B cell (primary cell): ENCODE results near the gene TRIAP1. TPM values are rescaled to one million over a fixed set of nuclear protein-coding genes. Genes with fewer than 3 reads are reported as not detected.

ENCODE experiments used
- ATAC-seq: fragments of 200-7000 bp; cut with Tn5 transposase; one replicate; pipeline ENCODE4 v1.10.0; 2021; ENCODE audit warnings: low read depth, mild to moderate bottlenecking, moderate number of reproducible peaks, moderate library complexity
- CTCF ChIA-PET: fragments of 350-600 bp; sonication (Branson Sonifier 250); formaldehyde crosslinking; loops from one replicate; lab custom pipeline; 2021; ENCODE audit warnings: antibody characterized with exemption, inconsistent platforms; lab: Charles Lee
- POLR2A ChIA-PET: fragments of 350-600 bp; sonication (Branson Sonifier 250); formaldehyde crosslinking; loops from one replicate; lab custom pipeline; 2021; ENCODE audit warnings: antibody characterized with exemption; lab: Charles Lee
- DNase-seq: peaks from one replicate; pipeline ENCODE4 v3.0.0; 2013
- H2AFZ ChIP-seq: 2 replicates; pipeline ENCODE4 v1.6.1; 2012; ENCODE audit warnings: mild to moderate bottlenecking, low read depth, low read length; ENCODE audit not compliant: insufficient read depth, poor library complexity, severe bottlenecking
- H3K27ac ChIP-seq, 2 donors: 1 replicate in 1 of 2; 2 replicates in 1 of 2; pipeline ENCODE4 v1.5.1; 2012 to 2013; ENCODE audit warnings: low read length in 2 of 2, mild to moderate bottlenecking in 2 of 2, moderate library complexity in 1 of 2
- H3K27me3 ChIP-seq, 4 experiments: fragments of 200-600 bp in 1 of 4; sonication (generic) in 1 of 4; replicated peaks in 1 of 4; 1 replicate in 2 of 4; 2 replicates in 2 of 4; pipeline versions ENCODE4 v1.6.1 to v1.7.0; 2013 to 2016; ENCODE audit warnings: low read length in 3 of 4, mild to moderate bottlenecking in 2 of 4, mixed read lengths in 1 of 4, moderate library complexity in 1 of 4; ENCODE audit not compliant: insufficient read depth in 4 of 4, control insufficient read depth in 3 of 4; ENCODE audit errors: control extremely low read depth in 1 of 4
- H3K36me3 ChIP-seq, 2 experiments: replicated peaks in 1 of 2; 1 replicate in 1 of 2; 2 replicates in 1 of 2; pipeline versions ENCODE4 v1.6.1 to v1.7.1; 2013; ENCODE audit warnings: low read length in 1 of 2; ENCODE audit not compliant: insufficient read depth in 2 of 2, control insufficient read depth in 1 of 2; ENCODE audit errors: control extremely low read depth in 1 of 2, extremely low read depth in 1 of 2
- H3K4me1 ChIP-seq, 2 donors: fragments of 200-600 bp in 1 of 2; sonication (generic) in 1 of 2; 1 replicate in 1 of 2; 2 replicates in 1 of 2; pipeline versions ENCODE4 v1.5.1 to v1.6.1; 2013 to 2017; ENCODE audit warnings: low read length in 2 of 2; ENCODE audit not compliant: control insufficient read depth in 2 of 2, insufficient read depth in 2 of 2
- H3K4me2 ChIP-seq: replicated peaks from 2 replicates; pipeline ENCODE3; 2012; ENCODE audit warnings: mild to moderate bottlenecking, low read depth, low read length; ENCODE audit not compliant: poor library complexity, severe bottlenecking
- H3K4me3 ChIP-seq, 5 experiments: fragments of 200-600 bp in 1 of 5; sonication (generic) in 1 of 5; 1 replicate in 3 of 5; 2 replicates in 2 of 5; pipeline versions ENCODE4 v1.5.1 to v1.7.0; 2011 to 2016; ENCODE audit warnings: low read length in 4 of 5, mild to moderate bottlenecking in 4 of 5, low read depth in 2 of 5, control low read depth in 1 of 5, moderate library complexity in 1 of 5; ENCODE audit not compliant: insufficient read depth in 1 of 5; ENCODE audit errors: control extremely low read depth in 1 of 5, extremely low read depth in 1 of 5
- H3K79me2 ChIP-seq: fragments of 200-600 bp; sonication (generic); one replicate; pipeline ENCODE4 v1.6.0; 2016; ENCODE audit warnings: low read length; ENCODE audit not compliant: control insufficient read depth, insufficient read depth
- H3K9ac ChIP-seq: fragments of 200-600 bp; sonication (generic); 2 replicates; pipeline ENCODE4 v1.6.1; 2017; ENCODE audit warnings: mild to moderate bottlenecking, low read length, moderate library complexity
- H3K9me3 ChIP-seq, 3 donors: one replicate each; pipeline versions ENCODE4 v1.6.1 to v1.7.1; 2013; ENCODE audit warnings: low read length in 2 of 3; ENCODE audit not compliant: control insufficient read depth in 2 of 3, insufficient read depth in 1 of 3; ENCODE audit errors: control extremely low read depth in 1 of 3
- H4K20me1 ChIP-seq: 2 replicates; pipeline ENCODE4 v1.6.0; 2012; ENCODE audit warnings: mild to moderate bottlenecking, low read length; ENCODE audit not compliant: insufficient read depth, control insufficient read depth, poor library complexity, severe bottlenecking
- H3K27ac Mint-ChIP-seq: one replicate; pipeline ENCODE4 v1.8.0; 2021; ENCODE audit warnings: mixed read lengths
- H3K27me3 Mint-ChIP-seq: one replicate; pipeline ENCODE4 v1.8.0; 2021; ENCODE audit warnings: mixed read lengths
- H3K4me1 Mint-ChIP-seq: one replicate; pipeline ENCODE4 v1.8.0; 2021; ENCODE audit warnings: mixed read lengths
- H3K4me3 Mint-ChIP-seq: one replicate; pipeline ENCODE4 v1.8.0; 2021; ENCODE audit warnings: mixed read lengths
- H3K9me3 Mint-ChIP-seq: one replicate; pipeline ENCODE4 v1.8.0; 2022; ENCODE audit warnings: mixed read lengths; ENCODE audit not compliant: insufficient read depth
- CTCF ChIP-seq: fragments of 200-600 bp; IDR thresholded peaks from one replicate; pipeline ENCODE4 v1.8.0; 2022; ENCODE audit warnings: antibody characterized with exemption, mild to moderate bottlenecking
- EZH2 ChIP-seq: IDR thresholded peaks from 2 replicates; pipeline ENCODE4 v1.6.1; 2012; ENCODE audit warnings: borderline replicate concordance, low read depth, mild to moderate bottlenecking, moderate library complexity, low read length; ENCODE audit not compliant: insufficient read depth, poor library complexity, severe bottlenecking
- WGBS: methylation state at CpG from one replicate; pipeline ENCODE4 v1.1.5; 2013; ENCODE audit warnings: missing lambda C conversion rate; ENCODE audit not compliant: insufficient coverage; 5-methylcytosine and 5-hydroxymethylcytosine counted together
- intact Hi-C: fragments of 100-400 bp; cut with micrococcal nuclease; formaldehyde crosslinking; loops from one replicate; pipeline ENCODE4 v1.10.0; 2022
- polyA plus RNA-seq: library from polyadenylated mRNA; depleted of rRNA; stranded (reverse); fragments of >200 nt; gene quantifications from 2 replicates; pipeline ENCODE4 v1.2.3, GENCODE V29; 2012
- total RNA-seq, 2 donors: library from RNA; stranded (reverse); fragments of 120-200 nt in 1 of 2; gene quantifications; 1 replicate in 1 of 2; 2 replicates in 1 of 2; pipeline versions ENCODE4 v1.2.3 to v1.2.4, GENCODE V29; 2013 to 2022

TRIAP1 gene
- total and polyA plus RNA-seq, 2 donors (not counting 1 experiment from before 2014, with no cell fraction given) = 13.8 to 19.6 TPM

DNA sequence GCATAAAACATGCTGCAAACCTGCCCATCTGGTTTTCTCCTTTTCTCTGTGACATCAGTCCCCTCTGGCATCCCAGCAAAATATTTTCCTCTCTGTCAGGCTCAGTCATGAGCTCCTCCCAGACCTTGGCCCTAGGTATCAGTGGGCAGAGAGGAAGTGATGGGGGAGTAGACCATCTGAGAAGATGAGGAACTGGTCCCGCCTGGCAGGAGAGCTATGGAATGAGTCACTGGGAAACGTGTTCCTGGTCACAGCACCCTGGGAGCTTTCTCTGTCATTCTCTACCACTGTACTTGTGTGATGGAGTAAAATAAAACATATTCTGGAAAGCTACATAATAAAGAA, 28.4 kb upstream of the TRIAP1 start:
- Histone ChIP-seq H3K27ac (no peak overlapping the region), H3K9ac (no peak overlapping the region), H4K20me1 (no peaks in the 10 kb centered on the region), H3K27me3 (no peaks in the 10 kb centered on the region), H2AFZ (no peak overlapping the region), H3K4me2 (no peak overlapping the region), H3K4me1 (peaks cover 5 to 8% of the 10 kb centered on the region in 2 donors), H3K9me3 (no peaks in the 10 kb centered on the region), H3K79me2 (peaks cover 22% of the 10 kb centered on the region), H3K36me3 (no peaks in the 10 kb centered on the region), H3K4me3 (no peak overlapping the region)
- no peak for DNase-seq
- CTCF ChIA-PET = interaction anchor here (1.0 to 1.2 kb wide), 2 partner anchors 28 to 45 kb away, joined by 3 to 4 read pairs; no protein-coding TSS in a partner anchor
- TF ChIP-seq EZH2 (no peak), CTCF (no peak)
- H3K4me3 Mint-ChIP-seq = no peak overlapping the region
- WGBS = no CpG with 5 or more reads among the region's 2 CpGs
- intact Hi-C loops = no loop called here
- no peaks in the 10 kb centered on the region for H3K27me3 Mint-ChIP-seq
- no peak overlapping the region for H3K27ac Mint-ChIP-seq
- H3K9me3 Mint-ChIP-seq = no peaks in the 10 kb centered on the region
- peaks cover 7% of the 10 kb centered on the region for H3K4me1 Mint-ChIP-seq
- POLR2A ChIA-PET = no interaction called here
- ATAC-seq = no peak

DNA sequence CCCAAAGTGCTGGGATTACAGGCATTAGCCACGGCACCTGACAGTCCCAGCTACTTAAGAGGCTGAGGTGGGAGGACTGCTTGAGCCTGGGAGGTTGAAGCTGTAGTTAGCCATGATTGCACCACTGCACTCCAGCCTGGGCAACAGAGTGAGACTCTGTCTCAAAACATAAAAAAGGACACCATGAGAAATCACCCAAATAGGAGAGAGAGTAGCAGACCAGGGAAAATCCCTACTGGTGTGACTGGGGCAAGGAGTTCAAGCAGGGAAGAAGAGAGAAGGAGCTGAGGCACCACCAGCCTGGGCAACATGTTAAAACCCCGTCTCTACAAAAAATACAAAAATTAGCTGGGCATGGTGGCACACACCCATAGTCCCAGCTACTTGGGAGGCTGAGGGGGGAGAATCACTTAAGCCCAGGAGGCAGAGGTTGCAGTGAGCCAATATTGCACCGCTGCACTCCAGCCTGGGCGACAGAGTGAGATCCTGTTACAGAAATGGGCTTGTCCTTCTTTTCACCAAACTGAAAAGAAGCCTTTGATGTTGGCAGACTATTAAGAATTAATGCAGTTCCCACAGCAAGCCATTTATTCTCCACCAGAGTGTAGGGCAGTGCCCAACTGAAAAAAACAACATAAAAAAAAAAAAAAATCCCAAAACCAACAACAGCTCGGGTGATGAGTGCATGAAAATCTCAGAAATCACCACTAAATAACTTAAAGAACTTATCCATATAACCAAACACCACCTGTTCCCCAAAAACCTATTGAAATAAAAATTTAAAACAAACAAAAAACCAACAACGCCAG, 27.8 kb upstream of the TRIAP1 start:
- no peak overlapping the region for H3K9ac ChIP-seq
- no peak overlapping the region for H3K4me2 ChIP-seq
- ATAC-seq (no peak), DNase-seq (no peak)
- no peak for TF ChIP-seq CTCF
- TF ChIP-seq EZH2 = no peak
- H3K27ac Mint-ChIP-seq = no peak overlapping the region
- H2AFZ ChIP-seq = no peak overlapping the region
- ChIA-PET POLR2A (no interaction called here), CTCF (interaction anchor here (1.0 kb wide), 1 partner anchor 44 kb away, joined by 3 read pairs; no protein-coding TSS in a partner anchor)
- no peaks in the 10 kb centered on the region for H3K27me3 ChIP-seq
- intact Hi-C loops = no loop called here
- H3K4me3 Mint-ChIP-seq = no peak overlapping the region
- peaks cover 22% of the 10 kb centered on the region for H3K79me2 ChIP-seq
- H3K36me3 ChIP-seq = no peaks in the 10 kb centered on the region
- no peak overlapping the region for H3K4me3 ChIP-seq
- no peaks in the 10 kb centered on the region for H3K27me3 Mint-ChIP-seq
- H3K4me1 Mint-ChIP-seq = peaks cover 7% of the 10 kb centered on the region
- H3K9me3 Mint-ChIP-seq = no peaks in the 10 kb centered on the region
- peaks cover 5 to 8% of the 10 kb centered on the region in 2 donors for H3K4me1 ChIP-seq
- H3K9me3 ChIP-seq = no peaks in the 10 kb centered on the region
- 80% methylated on average over 1 of the region's 6 CpGs for whole genome bisulfite sequencing
- peaks cover under 1% of the 10 kb centered on the region for H4K20me1 ChIP-seq
- H3K27ac ChIP-seq = no peak overlapping the region
